ENCODE measurements around the gene ZFAND5.

- TF ChIP-seq CTCF (conservative IDR thresholded peaks at IDR 0.05), result no peak
- TF ChIP-seq EZH2 (IDR thresholded peaks at IDR 0.05; ENCODE audit: low read depth), result no peak
These were observed 6.1 kb upstream of the ZFAND5 start for GRCh38 chr9:72371151-72371550.
